Keratinocyte (primary cell): Measurements from ENCODE around the gene EBF4.

Experiments
- CTCF ChIP-seq, 3 experiments: IDR thresholded peaks in 1 of 3; conservative IDR thresholded peaks in 1 of 3; optimal IDR thresholded peaks in 1 of 3; 2 replicates in 2 of 3; 3 replicates in 1 of 3; pipeline versions ENCODE3 to v1.5.1; 2011; ENCODE audit warnings: low read length in 3 of 3, mild to moderate bottlenecking in 3 of 3, moderate library complexity in 2 of 3, control low read depth in 1 of 3, inconsistent platforms in 1 of 3; ENCODE audit not compliant: insufficient read depth in 2 of 3; ENCODE audit errors: extremely low read depth in 1 of 3
- EZH2 ChIP-seq: IDR thresholded peaks from one replicate; pipeline ENCODE4 v1.6.1; 2012; ENCODE audit warnings: inconsistent platforms, mild to moderate bottlenecking, low read length, moderate library complexity

- TF ChIP-seq CTCF (optimal IDR thresholded peaks at IDR 0.05 in 1 of 3, IDR thresholded peaks at IDR 0.05 in 1 of 3, conservative IDR thresholded peaks at IDR 0.05 in 1 of 3; ENCODE audit: extremely low read depth in 1 of 3, insufficient read depth in 2 of 3, low read length in 3 of 3): no peak
- TF ChIP-seq EZH2: no peak
Measured at GRCh38 chr20:2799271-2799670, 106.7 kb downstream of the EBF4 start.
